GM19328 (cell line): ENCODE measurements around the gene RIN3.

Experiments
- ATAC-seq: cut with Tn5 transposase; IDR thresholded peaks from one replicate; pipeline ENCODE4 v1.9.1; 2021; ENCODE audit warnings: mild to moderate bottlenecking, moderate library complexity; ENCODE audit not compliant: unreplicated experiment

RIN3 gene

DNA sequence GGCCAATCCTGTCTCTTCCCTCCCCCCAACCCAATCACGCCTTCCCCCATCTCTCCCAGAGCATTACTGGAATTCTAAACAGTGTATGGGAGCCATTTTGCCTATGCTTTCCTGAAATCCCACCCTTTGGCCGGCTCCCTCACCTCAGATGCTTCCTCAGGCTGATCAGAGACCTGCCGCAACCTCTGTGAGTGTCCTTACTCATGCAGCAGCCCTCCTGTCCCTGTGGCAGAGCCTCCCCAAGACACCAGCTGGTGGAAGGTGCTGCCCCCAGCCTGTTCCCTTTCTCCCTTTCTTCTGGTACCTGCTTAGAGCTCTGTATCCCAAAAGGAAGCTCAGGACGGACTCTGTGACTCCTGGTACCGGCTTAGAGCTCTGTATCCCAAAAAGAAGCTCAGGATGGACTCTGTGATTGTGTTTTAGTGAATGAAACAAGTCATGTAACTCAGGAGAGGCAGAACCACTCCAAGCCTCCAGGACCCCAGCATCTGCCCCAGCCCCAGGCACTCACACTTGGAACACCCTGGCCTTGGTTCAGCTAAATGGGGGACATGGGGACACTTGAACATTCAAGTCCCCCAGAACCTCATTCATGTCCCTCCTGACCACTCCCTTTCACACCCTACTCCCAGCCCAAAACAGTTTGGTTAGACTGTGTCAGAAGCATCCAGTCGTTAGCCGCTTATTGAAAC, 29.3 kb upstream of the RIN3 start:
- ATAC-seq = no peak

DNA sequence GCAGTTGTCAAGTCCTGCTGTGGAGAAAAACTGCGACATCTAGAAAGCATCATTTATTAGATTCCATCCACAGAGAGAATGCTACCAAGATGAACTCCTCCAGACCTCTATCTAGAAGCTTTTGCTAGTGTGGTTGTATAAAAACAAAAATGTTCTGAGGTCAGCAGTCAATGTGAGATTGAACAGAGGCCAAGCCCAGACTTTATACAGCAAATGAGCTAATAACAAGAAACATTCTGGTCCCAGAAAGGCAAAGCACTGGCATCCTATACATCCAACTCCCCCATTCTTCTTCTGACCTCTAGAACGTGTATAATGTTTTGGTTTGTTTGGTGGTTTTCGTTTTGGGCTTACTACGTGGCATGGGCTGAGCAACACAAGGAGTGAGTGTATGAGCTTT, 26.7 kb upstream of the RIN3 start:
- no peak for ATAC-seq

DNA sequence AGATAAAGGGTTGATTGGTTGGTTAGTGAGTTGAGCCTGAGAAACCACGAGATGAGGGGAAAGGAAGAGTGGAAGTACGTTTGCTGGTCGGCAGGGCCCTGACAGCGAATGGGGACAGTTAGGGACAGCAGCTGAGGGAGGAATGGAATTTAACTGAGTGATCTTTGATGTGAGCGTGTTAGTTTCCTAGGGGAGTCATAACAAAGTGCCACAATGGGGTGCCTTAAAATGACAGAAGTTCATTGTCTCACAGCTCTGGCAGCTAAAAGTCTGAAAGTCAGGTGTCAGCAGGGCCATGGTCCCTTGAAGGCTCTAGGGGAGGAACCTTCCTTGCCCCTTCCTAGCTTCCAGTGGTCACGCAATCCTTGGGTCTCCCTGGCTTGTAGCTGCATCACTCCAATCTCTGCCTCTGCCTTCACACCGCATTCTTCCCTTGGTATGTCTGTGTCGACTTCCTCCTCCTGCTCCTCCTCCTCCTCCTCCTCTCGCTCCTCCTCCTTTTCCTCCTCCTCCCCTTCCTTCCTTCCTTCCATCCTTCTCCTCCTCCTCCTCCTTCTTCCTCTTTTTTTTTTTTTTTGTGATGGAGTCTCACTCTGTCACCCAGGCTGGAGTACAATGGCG, 26.0 kb upstream of the RIN3 start:
- ATAC-seq = no peak

GRCh38 chr14:92489394-92490238, 24.0 kb upstream of the RIN3 start:
- no peak for ATAC-seq

GRCh38 chr14:92490239-92490959, 23.2 kb upstream of the RIN3 start:
- no peak for ATAC-seq

- ATAC-seq = no peak
These were observed 21.8 kb upstream of the RIN3 start for GRCh38 chr14:92491782-92492181.

GRCh38 chr14:92492258-92492657, 21.3 kb upstream of the RIN3 start:
- no peak for ATAC-seq

GRCh38 chr14:92493024-92493423, 20.6 kb upstream of the RIN3 start:
- no peak for ATAC-seq

GRCh38 chr14:92493492-92493891, 20.1 kb upstream of the RIN3 start:
- ATAC-seq = no peak

- no peak for ATAC-seq
These were observed 19.1 kb upstream of the RIN3 start for GRCh38 chr14:92494512-92494911.

GRCh38 chr14:92495027-92495426, 18.6 kb upstream of the RIN3 start:
- ATAC-seq = no peak

DNA sequence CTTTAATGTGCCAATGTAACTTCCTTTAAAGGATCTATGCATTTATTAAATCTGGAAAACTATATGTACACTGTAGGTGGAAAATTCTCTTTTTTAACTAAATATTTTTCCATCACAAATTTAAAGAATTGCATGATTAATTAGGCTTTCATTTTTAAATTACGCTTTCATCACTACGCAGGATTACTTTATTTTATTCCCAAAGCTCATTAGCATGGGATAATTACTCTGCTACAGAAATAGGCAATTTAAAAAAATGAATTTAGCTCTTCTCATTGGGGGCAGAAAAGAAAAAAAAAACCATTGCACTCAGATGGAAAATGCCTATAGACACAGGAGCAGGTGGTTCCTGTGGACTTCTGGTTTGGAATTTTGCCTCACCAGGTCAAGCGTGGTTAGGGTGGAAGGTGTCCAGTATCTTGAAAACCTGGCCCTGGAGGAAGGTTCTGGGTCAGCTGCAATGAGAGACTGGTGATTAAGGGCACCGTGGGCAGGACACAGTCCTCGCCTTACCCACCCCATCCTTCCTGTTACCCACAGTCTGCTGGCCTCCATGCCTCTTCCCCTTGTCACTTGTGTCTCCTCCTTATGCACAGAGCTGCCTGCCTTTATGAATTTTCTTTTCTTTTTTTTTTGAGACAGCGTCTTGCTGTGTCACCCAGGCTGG, 17.3 kb upstream of the RIN3 start:
- no peak for ATAC-seq

DNA sequence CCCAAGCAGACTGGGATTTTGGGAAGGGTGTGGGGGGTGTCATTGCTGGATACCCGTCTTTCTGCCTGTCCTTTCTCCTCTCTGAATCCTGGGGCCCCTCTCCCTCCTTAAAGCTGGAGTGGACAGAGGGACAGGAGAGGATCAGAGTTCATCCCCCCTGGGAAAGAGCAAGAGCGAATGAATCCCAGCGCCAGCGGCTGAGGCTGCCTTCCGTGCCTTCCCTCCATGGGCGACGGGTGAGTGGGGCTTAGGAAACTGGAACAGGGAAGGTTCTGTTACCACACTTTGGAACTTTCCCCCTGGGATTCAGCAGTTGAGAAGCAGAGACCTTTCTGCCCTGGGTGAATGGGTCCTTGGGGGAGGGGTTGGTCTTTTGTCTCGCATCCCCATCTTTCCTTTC, 16.2 kb upstream of the RIN3 start:
- ATAC-seq = no peak

DNA sequence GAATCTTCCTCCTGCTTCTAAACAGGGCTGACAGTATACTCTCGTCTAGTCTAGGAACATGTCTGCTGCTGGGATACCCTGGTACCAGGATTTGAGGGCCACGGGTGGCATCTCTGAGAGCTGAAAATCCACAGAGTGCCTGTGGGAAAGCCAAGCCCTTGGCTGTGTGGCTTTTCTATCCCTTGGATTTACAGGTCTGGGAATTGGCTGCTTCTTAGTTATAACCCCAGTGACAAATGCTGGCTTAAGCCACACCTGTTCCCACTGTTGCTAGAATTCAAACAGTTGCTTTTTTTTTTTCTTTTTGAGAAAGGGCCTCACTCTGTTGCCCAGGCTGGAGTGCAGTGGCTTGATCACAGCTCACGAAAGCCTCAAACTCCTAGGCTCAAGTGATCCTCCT, 14.3 kb upstream of the RIN3 start:
- no peak for ATAC-seq

GRCh38 chr14:92500491-92500941, 13.1 kb upstream of the RIN3 start:
- no peak for ATAC-seq

DNA sequence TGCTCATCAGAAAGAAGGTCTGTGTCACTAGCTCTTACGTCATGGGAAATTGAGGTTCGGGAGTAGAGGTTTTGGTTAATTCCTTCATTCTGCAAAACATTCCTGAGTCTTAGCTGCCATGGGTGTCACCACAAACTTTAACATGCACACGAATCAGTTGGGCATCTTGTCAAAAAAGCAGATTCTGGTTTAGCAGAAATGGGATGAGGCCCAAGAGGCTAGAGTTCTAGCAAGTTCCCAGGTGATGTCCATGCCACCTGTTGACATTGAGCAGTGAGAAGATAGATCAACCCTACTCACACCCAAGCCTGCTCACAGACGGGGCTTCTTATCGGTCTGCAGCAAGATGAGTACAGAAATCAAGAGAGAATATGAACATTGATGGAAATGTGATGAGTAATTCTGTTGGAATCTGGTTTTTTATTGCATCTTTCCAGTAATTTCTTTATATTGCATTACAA, 11.7 kb upstream of the RIN3 start:
- ATAC-seq = no peak

GRCh38 chr14:92502541-92503286, 10.9 kb upstream of the RIN3 start:
- no peak for ATAC-seq

DNA sequence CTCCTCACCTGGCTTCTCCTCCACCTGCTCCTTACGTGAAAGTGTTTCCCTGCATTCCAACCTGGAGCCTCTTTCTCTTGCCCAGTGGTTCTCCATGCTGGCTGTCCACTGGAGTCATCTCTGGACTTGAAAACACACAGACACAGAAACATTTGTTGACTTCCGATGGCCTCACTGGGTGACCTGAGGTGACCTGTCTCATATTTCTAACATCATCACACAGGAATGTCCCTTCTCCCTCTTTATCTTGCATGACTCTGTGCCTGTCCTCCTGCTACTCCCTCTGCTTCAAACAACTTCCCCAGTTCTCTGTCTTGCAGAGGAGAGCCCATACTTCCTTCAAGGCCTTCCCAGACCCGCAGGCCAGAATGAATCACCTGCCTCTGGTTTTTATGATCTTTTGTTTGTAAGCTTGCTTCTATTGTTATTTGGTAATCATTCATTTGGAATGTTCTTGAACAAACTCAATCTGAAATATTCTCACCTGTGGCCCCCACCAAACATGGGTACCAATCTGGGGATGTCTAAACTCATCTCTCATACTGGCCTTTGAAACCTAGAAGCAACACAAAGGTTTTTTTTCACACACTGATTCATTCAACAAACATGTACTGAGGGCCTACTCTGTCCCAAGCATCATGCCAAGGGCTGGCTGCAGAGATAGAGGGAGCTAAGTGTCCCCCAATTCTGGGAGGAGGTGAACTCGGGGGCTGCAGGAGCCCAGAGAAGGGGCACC, 9.7 kb upstream of the RIN3 start:
- no peak for ATAC-seq

DNA sequence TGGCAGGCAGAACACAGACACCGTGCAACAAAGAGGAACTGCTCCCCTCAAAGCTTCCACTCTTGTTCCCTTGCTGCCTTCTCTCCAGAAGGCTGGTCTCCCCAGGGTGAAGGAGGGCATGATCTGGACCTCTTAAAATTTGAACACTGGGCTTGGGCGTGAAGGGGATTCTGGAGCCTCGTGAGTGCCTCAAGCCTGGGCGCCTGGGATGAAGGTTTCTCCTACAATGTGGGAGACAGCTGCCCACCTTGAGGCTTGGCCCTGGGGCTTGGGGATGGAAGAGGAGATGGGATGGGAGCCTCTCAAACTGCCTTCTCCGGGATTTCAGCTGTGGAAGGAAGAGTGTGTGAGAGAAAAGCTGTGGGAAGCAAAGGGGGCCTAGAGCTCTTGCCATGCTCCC, 7.8 kb upstream of the RIN3 start:
- no peak for ATAC-seq
